Loucy (cell line): ENCODE results near the gene SAMD5.

Source experiments
- H2AFZ ChIP-seq: fragments of 200-600 bp; sonication (generic); 2 replicates; pipeline ENCODE4 v1.6.0; 2016; ENCODE audit warnings: antibody characterized with exemption, mild to moderate bottlenecking, low read length, moderate library complexity
- H3F3A ChIP-seq: fragments of 200-600 bp; 2 replicates; pipeline ENCODE4 v1.6.0; 2016; ENCODE audit warnings: antibody characterized with exemption, low read depth, mild to moderate bottlenecking
- H3K27me3 ChIP-seq: fragments of 200-600 bp; sonication (generic); 2 replicates; pipeline ENCODE4 v1.6.1; 2014; ENCODE audit warnings: low read length, mild to moderate bottlenecking; ENCODE audit not compliant: insufficient read depth, poor library complexity, severe bottlenecking
- H3K36me3 ChIP-seq: fragments of 200-600 bp; sonication (generic); 2 replicates; pipeline ENCODE4 v1.6.1; 2016; ENCODE audit warnings: low read length; ENCODE audit not compliant: insufficient read depth
- H3K4me1 ChIP-seq: fragments of 200-600 bp; sonication (generic); 2 replicates; pipeline ENCODE4 v1.5.1; 2014; ENCODE audit warnings: low read length, mild to moderate bottlenecking; ENCODE audit not compliant: insufficient read depth, poor library complexity, severe bottlenecking
- H3K4me2 ChIP-seq: fragments of 200-600 bp; sonication (generic); 2 replicates; pipeline ENCODE4 v1.6.0; 2014; ENCODE audit warnings: antibody characterized with exemption, low read length, low read depth, mild to moderate bottlenecking; ENCODE audit not compliant: poor library complexity, severe bottlenecking
- H3K4me3 ChIP-seq: fragments of 200-600 bp; sonication (generic); 2 replicates; pipeline ENCODE4 v1.5.1; 2014; ENCODE audit warnings: low read length, mild to moderate bottlenecking, mixed read lengths; ENCODE audit not compliant: poor library complexity, severe bottlenecking
- H3K79me2 ChIP-seq: fragments of 200-600 bp; sonication (generic); 2 replicates; pipeline ENCODE4 v1.6.1; 2014; ENCODE audit warnings: low read length; ENCODE audit not compliant: insufficient read depth
- H3K9ac ChIP-seq: fragments of 200-600 bp; sonication (generic); 2 replicates; pipeline ENCODE4 v1.6.0; 2014; ENCODE audit warnings: mild to moderate bottlenecking, low read depth, low read length, moderate library complexity; ENCODE audit not compliant: poor library complexity, severe bottlenecking
- H3K9me2 ChIP-seq: fragments of 200-600 bp; sonication (generic); replicated peaks from 2 replicates; pipeline ENCODE4 v1.6.1; 2016; ENCODE audit warnings: low read depth, low read length, mixed read lengths
- H3K9me3 ChIP-seq: fragments of 200-600 bp; sonication (generic); 2 replicates; pipeline ENCODE4 v1.6.1; 2014; ENCODE audit warnings: mild to moderate bottlenecking, antibody characterized with exemption, low read length, low read depth; ENCODE audit not compliant: insufficient read depth
- H4K20me1 ChIP-seq: fragments of 200-600 bp; sonication (generic); 2 replicates; pipeline ENCODE4 v1.6.0; 2014; ENCODE audit warnings: antibody characterized with exemption, low read length, mild to moderate bottlenecking; ENCODE audit not compliant: insufficient read depth, poor library complexity, severe bottlenecking
- EZH2phosphoT487 ChIP-seq: fragments of 200-600 bp; IDR thresholded peaks from 2 replicates; pipeline ENCODE4 v1.6.1; 2018; ENCODE audit warnings: antibody characterized with exemption, mild to moderate bottlenecking, moderate library complexity, borderline replicate concordance
- TF ChIP-seq, protein P1 (sequence below): fragments of 200-600 bp; sonication (generic); conservative IDR thresholded peaks from 2 replicates; pipeline ENCODE4 v1.5.1; 2014; ENCODE audit warnings: mild to moderate bottlenecking, antibody characterized with exemption, low read length

The SAMD5 gene

DNA sequence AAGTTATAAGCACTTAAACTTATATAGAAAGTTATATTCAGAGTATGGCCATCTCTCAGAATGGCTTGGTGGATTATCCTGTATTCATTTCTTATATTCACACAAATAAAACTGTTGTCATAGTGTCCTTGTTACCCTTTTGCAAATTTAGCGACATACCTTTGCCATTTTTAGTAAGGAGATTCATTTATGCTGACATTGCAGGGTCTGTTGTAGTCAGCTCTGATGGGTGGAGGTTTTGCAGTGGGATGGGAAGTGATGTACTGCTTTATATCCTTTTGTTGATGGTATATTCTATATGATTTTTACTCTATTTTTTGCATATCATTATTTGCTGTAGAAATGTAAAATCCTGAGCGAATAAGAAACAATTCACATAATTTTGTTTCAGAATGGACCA is 35.9 kb downstream of the SAMD5 start:
- Histone ChIP-seq H3K79me2 (no peaks in the 10 kb centered on the region), H3K4me3 (no peak overlapping the region), H3K36me3 (no peaks in the 10 kb centered on the region), H3F3A (no peaks in the 10 kb centered on the region), H3K4me2 (no peak overlapping the region), H3K4me1 (no peaks in the 10 kb centered on the region), H3K9me2 (no peaks in the 10 kb centered on the region), H3K27me3 (peaks cover 4% of the 10 kb centered on the region), H2AFZ (no peak overlapping the region), H3K9ac (no peak overlapping the region), H3K9me3 (no peaks in the 10 kb centered on the region), H4K20me1 (no peaks in the 10 kb centered on the region)
- TF ChIP-seq EZH2phosphoT487, result no peak
- TF ChIP-seq, protein P1, sequence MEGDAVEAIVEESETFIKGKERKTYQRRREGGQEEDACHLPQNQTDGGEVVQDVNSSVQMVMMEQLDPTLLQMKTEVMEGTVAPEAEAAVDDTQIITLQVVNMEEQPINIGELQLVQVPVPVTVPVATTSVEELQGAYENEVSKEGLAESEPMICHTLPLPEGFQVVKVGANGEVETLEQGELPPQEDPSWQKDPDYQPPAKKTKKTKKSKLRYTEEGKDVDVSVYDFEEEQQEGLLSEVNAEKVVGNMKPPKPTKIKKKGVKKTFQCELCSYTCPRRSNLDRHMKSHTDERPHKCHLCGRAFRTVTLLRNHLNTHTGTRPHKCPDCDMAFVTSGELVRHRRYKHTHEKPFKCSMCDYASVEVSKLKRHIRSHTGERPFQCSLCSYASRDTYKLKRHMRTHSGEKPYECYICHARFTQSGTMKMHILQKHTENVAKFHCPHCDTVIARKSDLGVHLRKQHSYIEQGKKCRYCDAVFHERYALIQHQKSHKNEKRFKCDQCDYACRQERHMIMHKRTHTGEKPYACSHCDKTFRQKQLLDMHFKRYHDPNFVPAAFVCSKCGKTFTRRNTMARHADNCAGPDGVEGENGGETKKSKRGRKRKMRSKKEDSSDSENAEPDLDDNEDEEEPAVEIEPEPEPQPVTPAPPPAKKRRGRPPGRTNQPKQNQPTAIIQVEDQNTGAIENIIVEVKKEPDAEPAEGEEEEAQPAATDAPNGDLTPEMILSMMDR, result no peak

DNA sequence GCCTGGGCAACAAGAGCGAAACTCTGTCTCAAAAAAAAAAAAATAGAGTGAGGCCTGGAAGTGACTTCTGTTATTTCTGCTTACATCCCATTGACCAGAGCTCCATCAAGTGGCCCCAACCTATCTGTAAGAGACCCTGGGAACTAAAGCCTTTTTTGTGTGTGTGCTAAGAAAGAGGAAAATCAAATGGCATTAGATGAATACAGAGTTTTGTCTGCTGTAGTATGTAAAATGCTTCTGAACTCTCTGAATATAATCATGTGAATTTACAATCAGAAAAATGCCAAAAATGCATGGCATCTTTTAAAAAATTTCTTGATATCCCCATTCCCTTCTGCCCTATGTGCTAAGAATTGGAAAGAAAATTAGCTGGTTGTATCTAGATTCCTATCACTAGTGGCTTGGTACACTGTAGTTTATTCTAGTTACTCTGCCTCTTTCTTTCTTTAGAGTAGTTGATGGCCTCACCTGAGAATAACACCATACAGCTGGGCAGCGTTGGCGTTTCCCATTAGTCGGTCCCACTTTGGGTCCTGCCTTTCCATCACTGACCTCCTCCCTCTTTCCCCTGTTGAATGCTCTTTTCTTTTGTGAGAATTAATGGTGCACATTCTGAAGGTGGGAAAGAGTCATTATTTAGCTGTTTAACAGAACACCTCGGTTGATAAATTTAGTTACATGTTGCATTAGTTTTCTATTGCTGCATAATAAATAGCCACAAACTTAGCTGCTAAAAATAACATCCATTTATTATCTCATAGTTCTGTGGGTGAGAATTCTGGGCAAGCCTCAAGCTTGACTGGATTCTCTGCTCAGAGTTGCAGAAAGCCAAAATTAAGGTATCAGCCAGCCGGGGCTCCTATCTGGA is 38.2 kb downstream of the SAMD5 start:
- TF ChIP-seq, protein P1, result no peak
- no peak for TF ChIP-seq EZH2phosphoT487
- Histone ChIP-seq H3K9ac (no peak overlapping the region), H3K4me3 (no peak overlapping the region), H4K20me1 (no peaks in the 10 kb centered on the region), H3F3A (no peaks in the 10 kb centered on the region), H3K9me2 (no peaks in the 10 kb centered on the region), H3K27me3 (no peaks in the 10 kb centered on the region), H3K79me2 (no peaks in the 10 kb centered on the region), H3K4me1 (no peaks in the 10 kb centered on the region), H2AFZ (no peak overlapping the region), H3K36me3 (no peaks in the 10 kb centered on the region), H3K9me3 (no peaks in the 10 kb centered on the region), H3K4me2 (no peak overlapping the region)

DNA sequence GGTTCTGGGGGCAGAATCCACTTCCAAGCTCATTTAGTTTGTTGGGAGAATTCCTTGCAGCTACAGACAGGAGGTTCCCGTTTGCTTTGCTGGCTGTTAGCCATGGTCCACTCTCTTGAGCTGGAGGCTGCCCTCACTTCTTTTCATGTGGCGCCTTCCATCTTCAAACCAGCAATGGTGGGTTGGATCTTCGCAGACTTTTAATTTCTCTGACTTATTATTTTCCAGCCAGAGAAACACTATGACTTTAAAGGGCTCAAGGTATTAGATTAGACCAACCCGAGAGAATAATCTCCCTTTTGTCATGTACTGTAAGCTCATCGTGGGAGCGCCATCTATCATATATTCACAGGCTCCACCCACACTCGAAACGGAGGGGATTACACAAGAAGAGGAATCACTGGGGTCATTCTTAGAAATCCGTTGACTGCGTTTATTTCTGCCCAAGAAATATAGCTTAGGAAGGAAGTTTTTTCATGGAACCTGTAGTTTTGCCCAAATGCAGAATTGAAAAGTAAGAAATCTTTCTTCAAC is 38.9 kb downstream of the SAMD5 start:
- no peak for TF ChIP-seq EZH2phosphoT487
- TF ChIP-seq, protein P1, result no peak
- H3K27me3 ChIP-seq, result no peaks in the 10 kb centered on the region
- H3K36me3 ChIP-seq, result no peaks in the 10 kb centered on the region
- H3K9ac ChIP-seq, result no peak overlapping the region
- no peaks in the 10 kb centered on the region for H3K9me2 ChIP-seq
- H3K79me2 ChIP-seq, result no peaks in the 10 kb centered on the region
- no peak overlapping the region for H2AFZ ChIP-seq
- no peaks in the 10 kb centered on the region for H3K4me1 ChIP-seq
- H3F3A ChIP-seq, result no peaks in the 10 kb centered on the region
- H4K20me1 ChIP-seq, result no peaks in the 10 kb centered on the region
- H3K9me3 ChIP-seq, result no peaks in the 10 kb centered on the region
- H3K4me3 ChIP-seq, result no peak overlapping the region
- H3K4me2 ChIP-seq, result no peak overlapping the region
